GM19452 (cell line): ENCODE measurements around the gene FAM227A.

ENCODE experiments used
- ATAC-seq: cut with Tn5 transposase; IDR thresholded peaks from one replicate; pipeline ENCODE4 v1.9.1; 2021; ENCODE audit not compliant: unreplicated experiment

FAM227A gene

DNA sequence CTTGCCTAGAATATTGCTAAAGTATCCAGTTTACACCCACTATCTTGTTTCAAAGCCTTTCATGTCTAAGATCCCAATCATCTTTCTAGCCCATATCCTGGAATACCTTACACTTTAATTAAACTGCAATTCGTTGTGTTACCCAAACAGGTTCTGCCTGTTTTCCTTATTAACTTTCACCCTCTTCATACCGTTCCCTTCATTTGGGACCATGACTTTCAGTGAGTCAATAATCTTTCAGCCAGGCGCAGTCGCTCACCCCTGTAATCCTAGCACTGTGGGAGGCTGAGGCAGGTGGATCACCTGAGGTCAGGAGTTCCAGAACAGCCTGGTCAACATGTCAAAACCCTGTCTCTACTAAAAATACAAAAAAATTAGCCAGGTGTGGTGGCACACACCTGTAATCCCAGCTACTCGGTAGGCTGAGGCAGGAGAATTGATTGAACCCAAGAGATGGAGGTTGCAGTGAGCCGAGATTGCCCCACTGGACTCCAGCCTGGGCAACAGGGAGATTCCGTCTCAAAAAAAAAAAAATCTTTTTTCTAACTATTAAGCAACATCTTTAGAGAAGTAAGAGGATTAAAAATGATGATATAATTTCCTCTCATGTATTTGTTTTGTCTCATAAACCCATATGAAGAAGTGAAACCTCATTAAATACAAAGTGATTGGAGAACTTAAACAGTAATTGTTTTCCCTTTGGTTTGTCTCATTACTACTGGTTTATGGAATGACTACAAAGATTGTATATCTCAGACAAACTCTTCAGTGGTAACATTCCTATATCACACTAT is 106.9 kb downstream of the FAM227A start:
- no peak for ATAC-seq

DNA sequence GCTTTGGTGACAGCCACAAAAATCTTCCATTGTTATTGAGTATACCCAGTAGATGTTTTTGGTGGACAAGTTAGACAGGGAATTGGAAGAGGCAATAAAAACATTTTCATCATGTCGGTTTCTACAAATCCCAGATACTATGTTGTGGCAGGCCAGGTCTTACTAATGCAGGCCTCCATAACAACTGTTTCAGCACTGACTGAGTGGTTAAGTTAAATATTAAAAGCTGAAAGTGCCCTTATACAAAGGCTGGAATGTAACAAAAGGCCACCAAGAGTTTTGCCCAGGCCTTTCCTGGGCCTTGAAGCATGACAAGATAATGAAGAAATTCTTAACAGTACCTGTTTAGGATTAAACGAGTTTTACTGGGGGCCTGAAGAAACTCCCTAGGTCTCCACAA is 115.5 kb downstream of the FAM227A start:
- ATAC-seq, result no peak

DNA sequence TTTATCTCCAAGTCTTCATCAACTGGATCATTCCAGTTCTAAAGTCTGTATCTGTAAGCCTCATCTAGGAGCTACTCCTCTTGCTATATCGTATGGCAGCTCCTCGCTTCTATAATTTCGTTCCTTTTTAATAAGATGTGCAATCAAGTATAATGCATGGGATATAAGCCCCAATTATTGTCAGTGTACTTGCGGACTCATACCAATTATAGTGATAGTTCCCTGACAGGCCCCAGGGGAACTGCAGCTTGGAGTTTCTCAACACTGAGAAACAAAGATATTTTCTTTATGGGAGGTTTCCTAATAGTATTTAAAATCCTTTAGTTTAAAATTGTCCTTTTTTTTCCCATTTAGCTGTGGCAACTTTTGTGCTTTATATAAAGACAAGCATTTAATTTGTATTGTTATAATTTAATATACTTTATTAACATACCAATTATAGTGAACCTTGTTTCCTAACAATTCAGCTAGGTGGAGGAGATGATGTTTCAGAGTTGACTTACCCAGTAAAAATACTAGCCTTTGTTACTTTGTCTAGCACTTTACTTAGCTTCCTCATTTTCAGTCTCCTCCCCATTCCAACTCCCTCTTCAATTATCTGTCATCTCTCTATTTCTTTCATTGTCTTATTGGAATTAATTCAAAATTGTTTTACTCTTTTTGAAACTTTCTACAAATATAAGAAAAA is 124.8 kb downstream of the FAM227A start:
- ATAC-seq, result no peak
